Renal cortex interstitium (tissue), 11 donors: ENCODE measurements around the gene TUBB4A. TPM values are rescaled to one million over a fixed set of nuclear protein-coding genes. Genes with fewer than 3 reads are reported as not detected.

Source experiments
- DNase-seq, 11 donors: peaks; one replicate each; pipeline ENCODE4 v3.0.0-alpha.2; 2013; ENCODE audit warnings: low read depth in 9 of 11, low spot score in 4 of 11; ENCODE audit errors: extremely low read depth in 1 of 11
- polyA plus RNA-seq, 3 donors: library from polyadenylated mRNA; unstranded; fragments of 120-200 nt; gene quantifications; one replicate each; pipeline ENCODE4 v1.2.1, GENCODE V29; 2013; ENCODE audit not compliant: insufficient read length in 3 of 3

TUBB4A gene
- polyA plus RNA-seq, 3 donors, result 29.5 to 34.2 (median 31.4) TPM

- peak in 9 of 11 donors; percentile 55 to 82 (median 68) for DNase-seq
These were observed 42.6 kb downstream of the TUBB4A start, which contains the start of gene SLC25A23 for GRCh38 chr19:6459262-6460098. TSS of gene SLC25A23 (minus strand) at chr19:6459792. CDS start at chr19:6459628, 164 bp downstream.

- no peak for DNase-seq
These were observed 43.3 kb downstream of the TUBB4A start for GRCh38 chr19:6458695-6459261.

- no peak for DNase-seq
These were observed 44.0 kb downstream of the TUBB4A start for GRCh38 chr19:6457958-6458694.

DNA sequence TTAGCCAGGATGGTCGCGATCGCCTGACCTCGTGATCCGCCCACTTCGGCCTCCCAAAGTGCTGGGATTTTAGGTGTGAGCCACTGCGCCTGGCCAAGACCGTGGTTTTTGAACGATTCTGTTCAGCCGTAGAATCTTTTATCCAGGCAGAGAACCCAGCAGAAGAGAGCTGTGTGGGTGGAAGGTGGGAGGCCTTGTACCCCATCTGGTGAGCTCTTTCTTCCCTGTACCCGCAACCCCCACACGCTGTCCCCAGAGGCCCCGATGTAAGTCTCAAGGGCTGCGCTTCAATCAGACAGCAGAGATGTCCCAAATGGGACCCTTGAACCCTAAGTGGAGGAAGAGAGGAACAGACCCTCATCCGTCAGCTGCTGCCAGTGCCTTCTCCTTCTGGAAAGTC is 46.2 kb downstream of the TUBB4A start:
- DNase-seq, result no peak

DNA sequence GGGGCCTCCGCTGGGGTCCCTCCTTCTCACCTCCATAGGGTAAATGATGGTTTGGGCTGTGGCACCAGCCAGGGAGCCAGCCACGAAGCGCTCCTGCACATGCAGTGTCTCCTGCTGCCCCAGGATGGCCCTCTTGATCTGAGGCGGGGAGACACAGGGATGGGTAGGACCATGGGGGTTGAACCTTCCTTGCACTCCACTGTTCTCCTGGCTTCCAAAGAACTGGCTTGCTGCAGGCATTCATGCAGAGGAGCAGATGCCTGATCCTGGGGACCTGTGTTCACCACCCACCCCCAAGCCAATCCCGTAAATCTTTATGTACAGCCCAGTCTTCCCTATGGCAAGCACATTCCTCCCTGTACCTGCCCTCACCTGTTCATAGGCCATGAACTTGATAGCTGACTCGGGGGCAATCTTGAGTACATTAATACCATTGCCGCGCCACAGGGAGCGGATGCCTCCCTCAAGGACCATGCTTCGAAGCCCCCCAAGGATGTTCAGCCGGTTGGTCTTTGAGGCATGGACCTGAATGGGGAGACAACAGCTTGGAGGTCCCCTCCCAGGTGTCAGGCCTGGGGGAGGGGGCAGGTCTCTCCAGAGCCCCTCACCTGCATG is 48.1 kb downstream of the TUBB4A start:
- no peak for DNase-seq

DNA sequence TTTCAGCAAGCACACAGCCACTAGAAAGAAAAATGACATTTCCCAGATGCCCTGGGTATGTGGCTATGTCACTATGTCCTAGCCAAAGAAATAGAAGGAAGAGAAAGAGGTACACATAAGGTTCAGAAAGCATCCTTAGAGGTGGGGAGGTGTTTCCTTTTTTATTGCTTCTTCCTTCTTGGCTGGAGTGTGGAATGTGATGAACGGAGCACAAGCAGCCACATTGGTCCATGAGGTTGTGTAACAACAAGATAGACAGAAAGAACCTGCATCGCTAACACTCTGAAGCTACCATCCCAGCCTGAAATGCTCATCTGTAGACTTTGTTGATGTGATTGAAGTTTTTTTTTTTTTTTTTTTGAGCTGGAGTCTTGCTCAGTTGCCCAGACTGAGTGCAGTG is 49.2 kb downstream of the TUBB4A start:
- DNase-seq, result no peak

DNA sequence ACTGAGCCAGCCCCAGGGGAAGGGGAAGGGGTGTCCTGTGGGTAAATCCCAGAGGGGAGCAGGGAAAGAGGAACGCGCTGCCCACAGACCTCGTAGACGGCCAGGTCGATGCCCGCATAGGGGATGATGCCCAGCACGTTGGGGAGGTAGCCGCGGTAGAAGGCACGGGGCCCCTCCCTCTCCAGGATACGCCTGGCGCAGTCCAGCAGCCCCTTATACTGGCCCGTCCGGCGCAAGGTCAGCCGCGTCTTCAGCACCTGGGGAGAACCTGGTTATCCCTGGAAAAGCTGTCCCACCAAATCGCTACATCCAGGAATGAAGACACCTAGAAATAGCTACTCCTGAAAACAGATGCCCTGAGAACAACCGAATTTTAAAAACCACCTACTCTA is 49.9 kb downstream of the TUBB4A start:
- DNase-seq, result no peak

GRCh38 chr19:6451583-6452222 is 50.4 kb downstream of the TUBB4A start:
- no peak for DNase-seq

DNA sequence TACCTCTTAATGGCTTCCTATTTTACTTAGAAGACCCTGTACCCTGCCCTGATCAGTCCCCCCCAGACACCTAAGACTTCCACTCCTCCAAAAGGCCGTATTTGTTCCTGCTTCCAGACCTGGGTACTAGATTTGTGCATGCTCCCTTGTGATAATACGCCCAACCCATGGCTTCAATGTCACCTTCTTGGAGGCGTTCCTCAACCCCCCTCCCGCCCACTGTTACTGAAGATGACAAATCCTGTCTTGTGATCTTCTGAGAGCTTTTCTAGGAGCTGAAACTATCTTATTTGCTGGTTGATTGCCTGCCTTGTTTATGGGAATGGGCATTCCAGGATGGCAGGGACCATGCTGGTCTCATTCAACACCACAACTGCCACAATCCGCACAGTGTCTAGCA is 51.9 kb downstream of the TUBB4A start:
- no peak for DNase-seq

- DNase-seq, result no peak
These were observed 54.1 kb downstream of the TUBB4A start for GRCh38 chr19:6448045-6448444.

- DNase-seq, result no peak
These were observed 55.7 kb downstream of the TUBB4A start for GRCh38 chr19:6446452-6446851.

Other genes with a start within 250 kb of the TUBB4A start
- 100 to 1,000 TPM in 2 of 3 donors, 10 to 100 TPM in 1; 70.2 to 116 (median 102) TPM for gene MLLT1, start 222.3 kb downstream of the TUBB4A start, polyA plus RNA-seq
- gene ACER1, start 168.7 kb downstream of the TUBB4A start, polyA plus RNA-seq, result under 1 TPM in 2 of 3 donors, not detected in 1; 0.17 to 0.23 TPM
- gene CLPP, start 140.8 kb downstream of the TUBB4A start, polyA plus RNA-seq, result 10 to 100 TPM; 53.5 to 71.0 (median 63.9) TPM
- gene ALKBH7, start 129.5 kb downstream of the TUBB4A start, polyA plus RNA-seq, result 10 to 100 TPM; 35.2 to 72.2 (median 70.4) TPM
- gene PSPN, start 126.4 kb downstream of the TUBB4A start, polyA plus RNA-seq, result 1 to 10 TPM; 2.7 to 2.9 (median 2.8) TPM
- gene GTF2F1, start 109.1 kb downstream of the TUBB4A start, polyA plus RNA-seq, result 100 to 1,000 TPM in 1 of 3 donors, 10 to 100 TPM in 2; 80.3 to 103 (median 100.0) TPM
- 100 to 1,000 TPM; 273 to 347 (median 314) TPM for gene KHSRP, start 77.5 kb downstream of the TUBB4A start, polyA plus RNA-seq
- 1 to 10 TPM in 2 of 3 donors, under 1 TPM in 1; 0.50 to 2.0 (median 1.6) TPM for gene SLC25A41, start 68.5 kb downstream of the TUBB4A start, polyA plus RNA-seq
- gene SLC25A23, start 42.5 kb downstream of the TUBB4A start, polyA plus RNA-seq, result 10 to 100 TPM; 63.5 to 77.5 (median 70.3) TPM
- gene CRB3, start 38.0 kb downstream of the TUBB4A start, polyA plus RNA-seq, result 10 to 100 TPM; 21.7 to 41.8 (median 32.0) TPM
- 10 to 100 TPM; 37.1 to 40.5 (median 40.0) TPM for gene DENND1C, start 20.5 kb downstream of the TUBB4A start, polyA plus RNA-seq
- gene TNFSF9, start 28.7 kb upstream of the TUBB4A start, polyA plus RNA-seq, result under 1 TPM; 0.26 to 0.42 (median 0.36) TPM
- gene CD70, start 88.8 kb upstream of the TUBB4A start, polyA plus RNA-seq, result under 1 TPM in 1 of 3 donors, not detected in 2; 0.19 TPM
- gene TNFSF14, start 167.9 kb upstream of the TUBB4A start, polyA plus RNA-seq, result under 1 TPM in 2 of 3 donors, not detected in 1; 0.04 to 0.06 TPM
- 10 to 100 TPM; 17.1 to 26.9 (median 20.8) TPM for gene C3, start 218.3 kb upstream of the TUBB4A start, polyA plus RNA-seq
- 10 to 100 TPM; 52.5 to 76.0 (median 66.5) TPM for gene GPR108, start 235.3 kb upstream of the TUBB4A start, polyA plus RNA-seq
- gene TRIP10, start 237.4 kb upstream of the TUBB4A start, polyA plus RNA-seq, result 10 to 100 TPM; 51.4 to 68.9 (median 55.0) TPM